ENCODE data around the gene ARHGAP26. TPM values are rescaled to one million over a fixed set of nuclear protein-coding genes. Genes with fewer than 3 reads are reported as not detected.
A peak's percentile ranks its signal among the peaks of the same experiment; 100 is the strongest.
"Not testable (repeated sequence)": the region's sequence is repeated elsewhere in the genome, so short reads cannot be mapped to it uniquely, and the experiment has no call there.

Gene ARHGAP26
- total RNA-seq, 1 donor from 2014 or later: 35.4 TPM

- H3K27me3 ChIP-seq: no peaks in the 10 kb centered on the region
- no peaks in the 10 kb centered on the region for H3K36me3 ChIP-seq
- H3K4me1 ChIP-seq: peaks cover 7% of the 10 kb centered on the region
- no peak overlapping the region for H3K27ac ChIP-seq
- H3K4me3 ChIP-seq: no peak overlapping the region
- TF ChIP-seq CTCF (IDR thresholded peaks at IDR 0.05): no peak
- ATAC-seq: no peak
- no peaks in the 10 kb centered on the region for H3K9me3 ChIP-seq
- intact Hi-C loops (cut with DNase I): no loop called here
- DNase-seq: no peak
These were observed 189.8 kb downstream of the ARHGAP26 start for GRCh38 chr5:142959683-142960657.

GRCh38 chr5:142961440-142962173 lies 191.4 kb downstream of the ARHGAP26 start:
- Histone ChIP-seq H3K36me3 (no peaks in the 10 kb centered on the region), H3K27ac (no peak overlapping the region), H3K4me3 (no peak overlapping the region), H3K27me3 (no peaks in the 10 kb centered on the region), H3K9me3 (no peaks in the 10 kb centered on the region), H3K4me1 (peaks cover 7% of the 10 kb centered on the region)
- no peak for TF ChIP-seq CTCF (IDR thresholded peaks at IDR 0.05)
- DNase-seq: no peak
- no peak for ATAC-seq
- intact Hi-C loops (cut with DNase I): no loop called here

GRCh38 chr5:142962174-142962533 lies 192.0 kb downstream of the ARHGAP26 start:
- ATAC-seq (no peak), DNase-seq (no peak)
- Histone ChIP-seq H3K27me3 (no peaks in the 10 kb centered on the region), H3K4me1 (peaks cover 7% of the 10 kb centered on the region), H3K9me3 (no peaks in the 10 kb centered on the region), H3K36me3 (no peaks in the 10 kb centered on the region), H3K27ac (no peak overlapping the region), H3K4me3 (no peak overlapping the region)
- intact Hi-C loops (cut with DNase I): no loop called here
- no peak for TF ChIP-seq CTCF (IDR thresholded peaks at IDR 0.05)

- peak; percentile 55 for TF ChIP-seq CTCF (IDR thresholded peaks at IDR 0.05)
- H3K9me3 ChIP-seq; H3K4me3 ChIP-seq; ATAC-seq; H3K27ac ChIP-seq; H3K27me3 ChIP-seq; H3K36me3 ChIP-seq; intact Hi-C loops (cut with DNase I); H3K4me1 ChIP-seq: not testable (repeated sequence)
- DNase-seq: peak; percentile 69
These were observed 195.3 kb downstream of the ARHGAP26 start for GRCh38 chr5:142965258-142966120.

GRCh38 chr5:142966121-142966420 lies 195.9 kb downstream of the ARHGAP26 start:
- no peaks in the 10 kb centered on the region for H3K9me3 ChIP-seq
- H3K4me1 ChIP-seq: no peaks in the 10 kb centered on the region
- no peaks in the 10 kb centered on the region for H3K36me3 ChIP-seq
- H3K27me3 ChIP-seq: no peaks in the 10 kb centered on the region
- intact Hi-C loops (cut with DNase I): no loop called here
- H3K4me3 ChIP-seq: no peak overlapping the region
- H3K27ac ChIP-seq: no peak overlapping the region
- no peak for TF ChIP-seq CTCF (IDR thresholded peaks at IDR 0.05)
- no peak for ATAC-seq
- no peak for DNase-seq
